ENCODE measurements around the gene UBTF. TPM values are rescaled to one million over a fixed set of nuclear protein-coding genes. Genes with fewer than 3 reads are reported as not detected.

Gene UBTF
- total RNA-seq, 1 experiment from 2014 or later: 75.9 TPM

DNA sequence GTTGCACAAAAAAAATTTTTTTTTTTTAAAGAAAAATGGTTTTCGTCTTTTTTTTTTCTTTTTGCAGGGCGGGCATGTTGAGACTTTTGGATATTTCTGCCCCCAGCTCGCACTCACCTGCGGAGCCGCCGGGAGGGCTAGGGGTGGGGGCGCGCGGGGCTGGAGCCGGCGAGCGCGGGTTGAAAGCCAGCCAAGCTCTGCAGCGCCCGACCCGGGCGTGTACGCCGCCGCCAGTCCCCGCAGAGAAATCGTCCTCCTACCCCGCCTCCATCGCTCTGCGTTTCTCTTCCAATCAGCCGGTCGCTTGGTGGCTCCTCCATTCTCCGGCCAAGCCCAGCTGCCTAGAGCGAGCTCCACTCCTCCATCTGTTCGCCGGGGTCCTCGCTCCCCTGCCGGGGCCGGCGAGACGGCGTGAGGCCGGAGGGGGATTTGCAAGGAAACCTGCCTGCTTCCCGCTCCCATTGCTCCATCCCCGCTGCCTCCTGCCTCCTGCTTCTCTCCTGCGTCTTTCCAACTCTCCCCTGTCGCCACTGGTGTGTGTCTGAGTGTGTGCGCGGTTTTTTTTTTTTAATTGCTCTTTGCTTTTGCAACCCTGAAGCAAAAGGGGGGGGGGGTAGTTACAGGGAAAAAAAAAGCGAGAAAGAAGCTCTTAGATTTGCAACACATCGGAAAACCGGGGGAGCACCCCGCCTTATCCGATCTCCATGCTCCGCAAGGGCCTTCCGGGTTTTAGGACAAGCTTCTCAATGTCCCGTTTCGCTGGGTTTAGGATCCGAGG lies 1.8 kb upstream of the UBTF start (continued):
- TF ChIP-seq HMGA2 (CRISPR knock-in tag; IDR thresholded peaks at IDR 0.05) (no peak), ATF1 (CRISPR knock-in tag; IDR thresholded peaks at IDR 0.05) (no peak), FOXK1 (CRISPR knock-in tag; IDR thresholded peaks at IDR 0.05) (no peak), NFE2L1 (CRISPR knock-in tag; IDR thresholded peaks at IDR 0.05) (no peak), ZNF416 (CRISPR knock-in tag; IDR thresholded peaks at IDR 0.05) (peak; percentile 39; the same call in 1 of the 2 replicates), GTF2I (CRISPR knock-in tag; conservative IDR thresholded peaks at IDR 0.05) (no peak), CBFB (CRISPR knock-in tag; IDR thresholded peaks at IDR 0.05; ENCODE audit: low read depth) (no peak), ZNF232 (CRISPR knock-in tag; IDR thresholded peaks at IDR 0.05) (no peak), MXD4 (CRISPR knock-in tag; IDR thresholded peaks at IDR 0.05; ENCODE audit: borderline replicate concordance) (no peak)
- TF ChIP-seq, protein P1, sequence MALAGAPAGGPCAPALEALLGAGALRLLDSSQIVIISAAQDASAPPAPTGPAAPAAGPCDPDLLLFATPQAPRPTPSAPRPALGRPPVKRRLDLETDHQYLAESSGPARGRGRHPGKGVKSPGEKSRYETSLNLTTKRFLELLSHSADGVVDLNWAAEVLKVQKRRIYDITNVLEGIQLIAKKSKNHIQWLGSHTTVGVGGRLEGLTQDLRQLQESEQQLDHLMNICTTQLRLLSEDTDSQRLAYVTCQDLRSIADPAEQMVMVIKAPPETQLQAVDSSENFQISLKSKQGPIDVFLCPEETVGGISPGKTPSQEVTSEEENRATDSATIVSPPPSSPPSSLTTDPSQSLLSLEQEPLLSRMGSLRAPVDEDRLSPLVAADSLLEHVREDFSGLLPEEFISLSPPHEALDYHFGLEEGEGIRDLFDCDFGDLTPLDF (CRISPR knock-in tag; IDR thresholded peaks at IDR 0.05): no peak
- TF ChIP-seq, protein P2, sequence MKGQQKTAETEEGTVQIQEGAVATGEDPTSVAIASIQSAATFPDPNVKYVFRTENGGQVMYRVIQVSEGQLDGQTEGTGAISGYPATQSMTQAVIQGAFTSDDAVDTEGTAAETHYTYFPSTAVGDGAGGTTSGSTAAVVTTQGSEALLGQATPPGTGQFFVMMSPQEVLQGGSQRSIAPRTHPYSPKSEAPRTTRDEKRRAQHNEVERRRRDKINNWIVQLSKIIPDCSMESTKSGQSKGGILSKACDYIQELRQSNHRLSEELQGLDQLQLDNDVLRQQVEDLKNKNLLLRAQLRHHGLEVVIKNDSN (CRISPR knock-in tag; IDR thresholded peaks at IDR 0.05): no peak
- TF ChIP-seq, protein P3, sequence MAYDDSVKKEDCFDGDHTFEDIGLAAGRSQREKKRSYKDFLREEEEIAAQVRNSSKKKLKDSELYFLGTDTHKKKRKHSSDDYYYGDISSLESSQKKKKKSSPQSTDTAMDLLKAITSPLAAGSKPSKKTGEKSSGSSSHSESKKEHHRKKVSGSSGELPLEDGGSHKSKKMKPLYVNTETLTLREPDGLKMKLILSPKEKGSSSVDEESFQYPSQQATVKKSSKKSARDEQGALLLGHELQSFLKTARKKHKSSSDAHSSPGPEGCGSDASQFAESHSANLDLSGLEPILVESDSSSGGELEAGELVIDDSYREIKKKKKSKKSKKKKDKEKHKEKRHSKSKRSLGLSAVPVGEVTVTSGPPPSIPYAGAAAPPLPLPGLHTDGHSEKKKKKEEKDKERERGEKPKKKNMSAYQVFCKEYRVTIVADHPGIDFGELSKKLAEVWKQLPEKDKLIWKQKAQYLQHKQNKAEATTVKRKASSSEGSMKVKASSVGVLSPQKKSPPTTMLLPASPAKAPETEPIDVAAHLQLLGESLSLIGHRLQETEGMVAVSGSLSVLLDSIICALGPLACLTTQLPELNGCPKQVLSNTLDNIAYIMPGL (CRISPR knock-in tag; IDR thresholded peaks at IDR 0.05): no peak; the same call in none of the 2 replicates
- TF ChIP-seq, protein P4, sequence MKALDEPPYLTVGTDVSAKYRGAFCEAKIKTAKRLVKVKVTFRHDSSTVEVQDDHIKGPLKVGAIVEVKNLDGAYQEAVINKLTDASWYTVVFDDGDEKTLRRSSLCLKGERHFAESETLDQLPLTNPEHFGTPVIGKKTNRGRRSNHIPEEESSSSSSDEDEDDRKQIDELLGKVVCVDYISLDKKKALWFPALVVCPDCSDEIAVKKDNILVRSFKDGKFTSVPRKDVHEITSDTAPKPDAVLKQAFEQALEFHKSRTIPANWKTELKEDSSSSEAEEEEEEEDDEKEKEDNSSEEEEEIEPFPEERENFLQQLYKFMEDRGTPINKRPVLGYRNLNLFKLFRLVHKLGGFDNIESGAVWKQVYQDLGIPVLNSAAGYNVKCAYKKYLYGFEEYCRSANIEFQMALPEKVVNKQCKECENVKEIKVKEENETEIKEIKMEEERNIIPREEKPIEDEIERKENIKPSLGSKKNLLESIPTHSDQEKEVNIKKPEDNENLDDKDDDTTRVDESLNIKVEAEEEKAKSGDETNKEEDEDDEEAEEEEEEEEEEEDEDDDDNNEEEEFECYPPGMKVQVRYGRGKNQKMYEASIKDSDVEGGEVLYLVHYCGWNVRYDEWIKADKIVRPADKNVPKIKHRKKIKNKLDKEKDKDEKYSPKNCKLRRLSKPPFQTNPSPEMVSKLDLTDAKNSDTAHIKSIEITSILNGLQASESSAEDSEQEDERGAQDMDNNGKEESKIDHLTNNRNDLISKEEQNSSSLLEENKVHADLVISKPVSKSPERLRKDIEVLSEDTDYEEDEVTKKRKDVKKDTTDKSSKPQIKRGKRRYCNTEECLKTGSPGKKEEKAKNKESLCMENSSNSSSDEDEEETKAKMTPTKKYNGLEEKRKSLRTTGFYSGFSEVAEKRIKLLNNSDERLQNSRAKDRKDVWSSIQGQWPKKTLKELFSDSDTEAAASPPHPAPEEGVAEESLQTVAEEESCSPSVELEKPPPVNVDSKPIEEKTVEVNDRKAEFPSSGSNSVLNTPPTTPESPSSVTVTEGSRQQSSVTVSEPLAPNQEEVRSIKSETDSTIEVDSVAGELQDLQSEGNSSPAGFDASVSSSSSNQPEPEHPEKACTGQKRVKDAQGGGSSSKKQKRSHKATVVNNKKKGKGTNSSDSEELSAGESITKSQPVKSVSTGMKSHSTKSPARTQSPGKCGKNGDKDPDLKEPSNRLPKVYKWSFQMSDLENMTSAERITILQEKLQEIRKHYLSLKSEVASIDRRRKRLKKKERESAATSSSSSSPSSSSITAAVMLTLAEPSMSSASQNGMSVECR (CRISPR knock-in tag; IDR thresholded peaks at IDR 0.05; ENCODE audit: borderline replicate concordance): peak; percentile 53; the same call in 1 of the 2 replicates
- TF ChIP-seq, protein P5, sequence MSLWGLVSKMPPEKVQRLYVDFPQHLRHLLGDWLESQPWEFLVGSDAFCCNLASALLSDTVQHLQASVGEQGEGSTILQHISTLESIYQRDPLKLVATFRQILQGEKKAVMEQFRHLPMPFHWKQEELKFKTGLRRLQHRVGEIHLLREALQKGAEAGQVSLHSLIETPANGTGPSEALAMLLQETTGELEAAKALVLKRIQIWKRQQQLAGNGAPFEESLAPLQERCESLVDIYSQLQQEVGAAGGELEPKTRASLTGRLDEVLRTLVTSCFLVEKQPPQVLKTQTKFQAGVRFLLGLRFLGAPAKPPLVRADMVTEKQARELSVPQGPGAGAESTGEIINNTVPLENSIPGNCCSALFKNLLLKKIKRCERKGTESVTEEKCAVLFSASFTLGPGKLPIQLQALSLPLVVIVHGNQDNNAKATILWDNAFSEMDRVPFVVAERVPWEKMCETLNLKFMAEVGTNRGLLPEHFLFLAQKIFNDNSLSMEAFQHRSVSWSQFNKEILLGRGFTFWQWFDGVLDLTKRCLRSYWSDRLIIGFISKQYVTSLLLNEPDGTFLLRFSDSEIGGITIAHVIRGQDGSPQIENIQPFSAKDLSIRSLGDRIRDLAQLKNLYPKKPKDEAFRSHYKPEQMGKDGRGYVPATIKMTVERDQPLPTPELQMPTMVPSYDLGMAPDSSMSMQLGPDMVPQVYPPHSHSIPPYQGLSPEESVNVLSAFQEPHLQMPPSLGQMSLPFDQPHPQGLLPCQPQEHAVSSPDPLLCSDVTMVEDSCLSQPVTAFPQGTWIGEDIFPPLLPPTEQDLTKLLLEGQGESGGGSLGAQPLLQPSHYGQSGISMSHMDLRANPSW (CRISPR knock-in tag; conservative IDR thresholded peaks at IDR 0.05; ENCODE audit: low read depth): no peak
- TF ChIP-seq, protein P6, sequence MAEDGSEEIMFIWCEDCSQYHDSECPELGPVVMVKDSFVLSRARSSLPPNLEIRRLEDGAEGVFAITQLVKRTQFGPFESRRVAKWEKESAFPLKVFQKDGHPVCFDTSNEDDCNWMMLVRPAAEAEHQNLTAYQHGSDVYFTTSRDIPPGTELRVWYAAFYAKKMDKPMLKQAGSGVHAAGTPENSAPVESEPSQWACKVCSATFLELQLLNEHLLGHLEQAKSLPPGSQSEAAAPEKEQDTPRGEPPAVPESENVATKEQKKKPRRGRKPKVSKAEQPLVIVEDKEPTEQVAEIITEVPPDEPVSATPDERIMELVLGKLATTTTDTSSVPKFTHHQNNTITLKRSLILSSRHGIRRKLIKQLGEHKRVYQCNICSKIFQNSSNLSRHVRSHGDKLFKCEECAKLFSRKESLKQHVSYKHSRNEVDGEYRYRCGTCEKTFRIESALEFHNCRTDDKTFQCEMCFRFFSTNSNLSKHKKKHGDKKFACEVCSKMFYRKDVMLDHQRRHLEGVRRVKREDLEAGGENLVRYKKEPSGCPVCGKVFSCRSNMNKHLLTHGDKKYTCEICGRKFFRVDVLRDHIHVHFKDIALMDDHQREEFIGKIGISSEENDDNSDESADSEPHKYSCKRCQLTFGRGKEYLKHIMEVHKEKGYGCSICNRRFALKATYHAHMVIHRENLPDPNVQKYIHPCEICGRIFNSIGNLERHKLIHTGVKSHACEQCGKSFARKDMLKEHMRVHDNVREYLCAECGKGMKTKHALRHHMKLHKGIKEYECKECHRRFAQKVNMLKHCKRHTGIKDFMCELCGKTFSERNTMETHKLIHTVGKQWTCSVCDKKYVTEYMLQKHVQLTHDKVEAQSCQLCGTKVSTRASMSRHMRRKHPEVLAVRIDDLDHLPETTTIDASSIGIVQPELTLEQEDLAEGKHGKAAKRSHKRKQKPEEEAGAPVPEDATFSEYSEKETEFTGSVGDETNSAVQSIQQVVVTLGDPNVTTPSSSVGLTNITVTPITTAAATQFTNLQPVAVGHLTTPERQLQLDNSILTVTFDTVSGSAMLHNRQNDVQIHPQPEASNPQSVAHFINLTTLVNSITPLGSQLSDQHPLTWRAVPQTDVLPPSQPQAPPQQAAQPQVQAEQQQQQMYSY (CRISPR knock-in tag; IDR thresholded peaks at IDR 0.05): peak; percentile 77
- TF ChIP-seq, protein P7, sequence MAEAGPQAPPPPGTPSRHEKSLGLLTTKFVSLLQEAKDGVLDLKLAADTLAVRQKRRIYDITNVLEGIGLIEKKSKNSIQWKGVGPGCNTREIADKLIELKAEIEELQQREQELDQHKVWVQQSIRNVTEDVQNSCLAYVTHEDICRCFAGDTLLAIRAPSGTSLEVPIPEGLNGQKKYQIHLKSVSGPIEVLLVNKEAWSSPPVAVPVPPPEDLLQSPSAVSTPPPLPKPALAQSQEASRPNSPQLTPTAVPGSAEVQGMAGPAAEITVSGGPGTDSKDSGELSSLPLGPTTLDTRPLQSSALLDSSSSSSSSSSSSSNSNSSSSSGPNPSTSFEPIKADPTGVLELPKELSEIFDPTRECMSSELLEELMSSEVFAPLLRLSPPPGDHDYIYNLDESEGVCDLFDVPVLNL (CRISPR knock-in tag; IDR thresholded peaks at IDR 0.05; ENCODE audit: borderline replicate concordance, low read depth): 0 out of 2 replicates have a peak, but pooled peaks have one; percentile 21
- TF ChIP-seq, protein P8, sequence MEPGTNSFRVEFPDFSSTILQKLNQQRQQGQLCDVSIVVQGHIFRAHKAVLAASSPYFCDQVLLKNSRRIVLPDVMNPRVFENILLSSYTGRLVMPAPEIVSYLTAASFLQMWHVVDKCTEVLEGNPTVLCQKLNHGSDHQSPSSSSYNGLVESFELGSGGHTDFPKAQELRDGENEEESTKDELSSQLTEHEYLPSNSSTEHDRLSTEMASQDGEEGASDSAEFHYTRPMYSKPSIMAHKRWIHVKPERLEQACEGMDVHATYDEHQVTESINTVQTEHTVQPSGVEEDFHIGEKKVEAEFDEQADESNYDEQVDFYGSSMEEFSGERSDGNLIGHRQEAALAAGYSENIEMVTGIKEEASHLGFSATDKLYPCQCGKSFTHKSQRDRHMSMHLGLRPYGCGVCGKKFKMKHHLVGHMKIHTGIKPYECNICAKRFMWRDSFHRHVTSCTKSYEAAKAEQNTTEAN (CRISPR knock-in tag; IDR thresholded peaks at IDR 0.05): no peak
- TF ChIP-seq, protein P9, sequence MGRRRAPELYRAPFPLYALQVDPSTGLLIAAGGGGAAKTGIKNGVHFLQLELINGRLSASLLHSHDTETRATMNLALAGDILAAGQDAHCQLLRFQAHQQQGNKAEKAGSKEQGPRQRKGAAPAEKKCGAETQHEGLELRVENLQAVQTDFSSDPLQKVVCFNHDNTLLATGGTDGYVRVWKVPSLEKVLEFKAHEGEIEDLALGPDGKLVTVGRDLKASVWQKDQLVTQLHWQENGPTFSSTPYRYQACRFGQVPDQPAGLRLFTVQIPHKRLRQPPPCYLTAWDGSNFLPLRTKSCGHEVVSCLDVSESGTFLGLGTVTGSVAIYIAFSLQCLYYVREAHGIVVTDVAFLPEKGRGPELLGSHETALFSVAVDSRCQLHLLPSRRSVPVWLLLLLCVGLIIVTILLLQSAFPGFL (CRISPR knock-in tag; IDR thresholded peaks at IDR 0.05; ENCODE audit: borderline replicate concordance): no peak
